ENCODE measurements around the gene CDK18.
A peak's percentile ranks its signal among the peaks of the same experiment; 100 is the strongest.

Gene CDK18

DNA sequence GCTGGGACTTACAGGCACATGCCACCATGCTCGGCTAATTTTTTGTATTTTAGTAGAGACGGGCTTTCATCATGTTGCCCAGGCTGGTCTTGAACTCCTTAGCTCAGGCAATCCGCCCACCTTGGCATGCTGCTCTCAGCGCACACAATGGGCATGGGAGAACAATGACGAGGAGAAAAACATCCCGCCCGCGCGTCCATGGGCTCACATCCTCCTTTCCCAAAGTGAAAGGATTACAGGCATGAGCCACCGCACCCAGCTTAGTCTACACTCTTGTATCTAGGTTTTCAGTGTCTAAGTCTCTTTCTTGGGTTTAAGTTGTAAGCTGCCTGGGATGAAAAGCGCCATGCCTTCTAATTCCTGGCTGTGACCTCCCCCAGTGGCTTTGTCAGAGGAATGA is 37.9 kb downstream of the CDK18 start:
- no peak for DNase-seq

DNA sequence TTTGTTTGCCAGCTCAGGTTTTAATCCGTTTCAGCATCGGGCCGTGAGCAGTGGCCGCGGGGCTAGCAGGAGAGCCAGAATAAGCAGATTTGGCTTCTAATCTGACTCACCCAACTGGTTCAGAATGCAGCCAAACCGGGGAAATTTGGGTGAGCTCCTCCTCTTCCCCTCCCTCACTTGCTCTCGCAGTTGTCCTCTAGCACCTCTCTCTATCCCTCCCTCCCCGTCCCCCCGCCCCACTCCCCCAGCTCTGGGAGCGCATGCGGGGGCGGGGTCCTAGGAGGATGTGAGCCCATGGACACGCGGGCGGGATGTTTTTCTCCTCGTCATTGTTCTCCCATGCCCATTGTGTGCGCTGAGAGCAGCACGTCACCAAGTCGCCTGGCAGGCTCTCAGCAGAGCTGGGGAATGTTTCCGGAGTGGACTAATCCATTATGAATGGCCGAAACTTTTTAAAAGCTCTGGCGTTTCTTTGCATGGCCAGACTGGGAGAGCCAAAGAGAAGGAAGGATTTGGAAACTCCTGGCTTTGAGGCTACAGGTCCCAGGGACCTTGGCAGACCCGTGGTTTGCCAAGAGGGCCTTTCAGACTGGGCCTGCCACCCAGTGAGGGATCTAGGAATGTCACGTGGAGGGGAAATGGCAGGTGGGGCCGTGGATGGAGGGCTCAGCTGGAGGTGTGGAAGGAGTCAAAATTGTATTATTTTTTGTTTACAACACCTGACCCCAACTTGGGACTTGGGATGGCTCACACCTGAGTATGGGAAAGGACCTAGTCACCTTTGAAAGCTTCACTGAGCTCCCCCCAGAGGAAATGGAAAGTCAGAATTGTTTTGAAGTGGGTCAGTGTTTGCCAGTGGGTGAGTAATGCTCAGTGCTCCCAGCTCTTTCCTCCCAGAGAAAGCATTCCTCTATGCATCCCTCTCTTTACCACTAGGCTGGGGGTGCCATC is 39.2 kb downstream of the CDK18 start:
- peak; percentile 44 to 69 for DNase-seq

DNA sequence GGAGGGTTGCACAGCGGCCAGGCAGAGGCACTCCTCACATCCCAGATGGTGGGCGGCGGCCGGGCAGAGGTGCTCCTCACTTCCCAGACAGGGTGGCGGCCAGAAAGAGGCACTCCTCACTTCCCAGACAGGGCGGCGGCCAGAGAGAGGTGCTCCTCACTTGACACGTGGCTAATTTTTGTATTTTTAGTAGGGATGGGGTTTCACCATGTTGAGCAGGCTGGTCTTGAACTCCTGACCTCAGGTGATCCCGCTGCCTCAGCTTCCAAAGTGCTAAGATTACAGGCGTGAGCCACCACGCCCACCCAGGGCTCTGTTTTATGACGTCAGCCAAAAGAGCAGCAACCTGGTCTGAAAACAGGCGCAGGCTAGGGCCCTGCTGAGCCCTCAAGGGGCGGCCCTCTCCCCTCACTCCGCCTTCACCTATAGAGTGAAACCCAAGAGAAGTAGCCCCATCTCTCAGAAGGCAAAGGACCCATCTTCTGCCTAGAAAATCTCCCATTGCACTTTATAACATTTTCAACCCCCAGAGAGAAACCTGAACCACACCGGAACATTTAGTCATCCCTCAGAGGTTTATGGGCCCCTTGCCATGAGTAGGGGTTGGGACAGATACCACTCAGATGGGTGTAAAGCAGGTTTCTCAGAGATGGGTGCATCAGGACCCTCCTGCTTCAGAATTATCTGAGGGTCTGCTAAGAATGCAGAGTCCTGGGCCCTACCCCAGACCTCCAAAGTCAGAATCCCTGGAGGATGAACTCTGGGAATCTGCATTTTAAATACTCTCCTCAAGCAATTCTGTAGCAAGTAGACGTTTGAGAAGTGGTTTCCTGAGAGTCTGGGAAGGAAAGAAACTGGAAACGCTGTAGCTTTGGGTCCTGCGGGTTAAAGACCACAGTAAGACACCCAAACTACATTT is 40.8 kb downstream of the CDK18 start:
- DNase-seq, result no peak

GRCh38 chr1:205545991-205546390 is 41.5 kb downstream of the CDK18 start:
- no peak for DNase-seq

GRCh38 chr1:205546541-205546940 is 42.1 kb downstream of the CDK18 start:
- no peak for DNase-seq

DNA sequence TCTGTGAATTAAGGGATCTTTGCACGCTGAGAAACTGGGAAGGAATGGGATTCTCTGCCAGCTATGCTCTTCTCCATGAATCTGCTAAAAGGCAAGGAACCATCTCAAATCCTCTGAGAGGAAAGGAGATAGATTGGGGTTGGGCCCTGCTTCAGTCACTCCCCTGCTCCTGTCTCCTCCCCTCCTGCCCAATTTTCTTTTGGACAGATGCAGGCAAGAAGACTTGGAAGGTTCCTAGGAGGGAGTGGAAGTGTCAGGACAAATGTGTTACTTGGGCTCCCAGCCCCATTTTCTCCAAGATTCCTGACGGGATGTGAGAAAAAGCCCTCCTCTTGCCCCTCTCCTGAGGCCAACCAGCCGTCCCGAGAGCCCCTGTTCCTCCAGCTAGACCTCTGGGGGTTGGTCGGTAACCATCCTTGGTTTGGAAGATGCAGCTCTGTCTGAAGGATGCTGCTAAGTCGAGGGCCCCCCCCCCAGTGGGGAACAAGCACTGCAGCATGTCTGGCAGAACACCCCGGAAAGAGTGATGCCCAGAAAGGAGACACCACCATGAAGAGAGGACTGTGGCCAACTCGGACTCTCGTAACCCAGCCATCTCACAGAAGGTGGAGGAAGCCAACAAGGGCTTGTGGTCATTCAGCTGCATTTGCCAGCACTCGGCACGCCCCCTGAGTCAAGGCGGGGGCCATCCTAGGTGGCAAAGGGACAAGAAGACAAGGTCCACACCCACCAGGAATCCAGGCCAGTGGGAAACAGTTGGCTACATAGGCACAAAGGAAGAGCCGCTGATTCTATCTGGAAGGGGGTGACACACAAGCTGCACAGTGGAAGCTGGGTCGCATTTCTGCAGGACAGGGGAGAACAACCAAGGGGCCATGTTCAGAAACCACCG is 43.7 kb downstream of the CDK18 start:
- DNase-seq, result no peak

- no peak for DNase-seq
Observed at GRCh38 chr1:205554026-205554811, 49.8 kb downstream of the CDK18 start.

DNA sequence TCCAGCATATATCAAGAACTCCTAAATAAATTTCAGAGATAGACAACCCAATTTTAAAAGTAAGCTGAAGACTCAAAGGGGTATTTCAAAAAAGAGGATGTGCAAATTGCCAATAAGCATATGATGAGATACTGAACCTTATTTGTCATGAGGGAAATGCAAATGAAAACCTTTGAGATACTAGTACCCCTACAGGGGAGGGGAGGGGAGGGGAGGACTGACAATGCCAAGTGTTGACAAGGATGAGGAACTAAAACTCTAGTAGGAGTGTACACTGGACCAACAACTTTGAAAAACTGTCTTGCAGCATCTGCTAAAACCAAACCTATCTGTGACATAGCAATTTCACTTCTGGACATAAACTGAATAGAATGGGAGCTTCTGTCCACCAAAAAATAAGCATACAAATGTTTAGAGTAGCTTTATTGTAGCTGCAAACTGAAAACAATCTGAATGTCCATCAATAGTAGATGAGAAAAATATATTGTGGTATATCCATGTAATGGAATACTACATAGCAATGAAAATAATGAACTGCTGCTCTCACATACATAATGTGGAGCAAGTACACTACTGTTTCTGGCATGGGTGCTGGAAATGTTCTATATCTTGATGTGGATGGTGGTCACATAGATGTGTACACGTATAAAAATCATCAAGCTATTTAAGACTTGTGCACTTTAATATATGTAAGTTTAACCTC is 57.2 kb downstream of the CDK18 start:
- no peak for DNase-seq

GRCh38 chr1:205563927-205564441 is 59.5 kb downstream of the CDK18 start:
- DNase-seq, result no peak

DNA sequence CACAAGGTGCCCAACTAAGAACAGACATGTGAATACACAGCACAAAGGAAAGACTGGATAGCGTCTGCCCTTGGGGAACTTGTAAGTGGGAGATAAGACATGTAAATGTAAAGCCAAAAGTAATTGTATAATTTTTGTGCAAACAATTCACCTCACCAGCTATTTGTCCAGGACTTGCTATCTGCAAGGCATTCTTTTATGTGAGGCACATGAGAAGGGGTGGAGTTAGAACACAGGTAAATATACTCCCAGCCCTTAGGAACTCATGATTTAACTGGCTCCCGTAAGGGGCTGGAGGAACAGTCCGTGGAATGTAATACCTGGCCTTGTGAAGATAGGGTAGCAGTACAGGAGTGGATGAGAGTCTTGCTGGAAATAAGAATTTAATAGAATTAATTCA is 61.3 kb downstream of the CDK18 start:
- DNase-seq, result no peak

GRCh38 chr1:205567716-205568115 is 63.2 kb downstream of the CDK18 start:
- no peak for DNase-seq

GRCh38 chr1:205568135-205568468 is 63.6 kb downstream of the CDK18 start:
- DNase-seq, result no peak

- DNase-seq, result no peak
Observed at GRCh38 chr1:205568469-205569361, 64.2 kb downstream of the CDK18 start.

DNA sequence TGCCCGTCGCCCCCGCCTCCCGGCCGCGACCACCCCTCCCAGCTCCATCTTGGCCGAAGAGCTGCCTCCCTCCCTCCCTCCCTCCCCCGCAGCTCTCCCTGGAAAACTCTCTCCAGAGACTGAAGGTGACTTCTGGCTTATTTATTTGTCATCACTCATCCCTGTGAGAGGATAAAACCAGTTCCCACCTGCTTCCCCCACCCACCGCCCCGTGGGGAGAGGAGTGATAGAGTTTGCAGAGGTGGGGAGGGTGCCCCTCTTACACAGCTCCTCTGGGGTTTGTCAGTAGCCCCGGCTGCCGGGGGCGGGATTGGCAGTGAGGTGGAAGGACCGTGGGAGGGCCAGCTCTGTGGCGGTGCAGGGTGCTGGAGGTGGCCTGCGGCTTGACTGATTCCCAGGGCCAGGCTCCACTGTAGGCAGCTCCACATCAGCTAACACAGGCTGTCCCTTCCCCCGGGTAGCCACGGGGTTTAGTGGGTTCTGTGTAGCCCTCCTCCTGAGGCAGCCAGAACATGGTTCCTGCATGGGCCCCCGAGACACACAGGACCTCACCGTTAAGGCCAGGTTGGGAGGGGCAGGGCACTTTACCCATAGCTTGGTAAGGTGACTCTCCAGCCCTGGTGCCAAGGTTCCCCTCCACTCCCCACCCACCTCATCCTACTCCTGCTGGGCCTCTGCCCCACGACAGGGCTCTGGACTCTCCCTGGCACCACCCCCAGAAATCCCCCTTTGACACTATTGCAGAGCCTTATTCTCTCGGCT is 65.1 kb downstream of the CDK18 start:
- DNase-seq, result no peak

DNA sequence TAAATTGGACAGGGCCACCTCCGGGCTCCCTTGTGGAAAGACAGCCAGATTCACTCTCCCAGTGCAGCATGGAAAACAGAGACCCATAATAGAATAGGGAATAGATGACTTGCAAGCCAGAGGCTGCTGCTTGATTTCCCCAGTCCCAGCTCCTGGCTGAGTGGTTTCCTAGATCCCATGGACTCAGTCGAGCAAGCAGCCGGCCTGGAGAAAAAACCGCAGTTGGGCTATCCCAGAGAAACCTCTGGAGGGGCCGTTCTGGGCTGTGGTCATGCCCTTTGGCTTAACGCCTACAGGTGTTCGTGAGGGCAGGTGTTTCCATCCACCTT is 65.7 kb downstream of the CDK18 start:
- no peak for DNase-seq

DNA sequence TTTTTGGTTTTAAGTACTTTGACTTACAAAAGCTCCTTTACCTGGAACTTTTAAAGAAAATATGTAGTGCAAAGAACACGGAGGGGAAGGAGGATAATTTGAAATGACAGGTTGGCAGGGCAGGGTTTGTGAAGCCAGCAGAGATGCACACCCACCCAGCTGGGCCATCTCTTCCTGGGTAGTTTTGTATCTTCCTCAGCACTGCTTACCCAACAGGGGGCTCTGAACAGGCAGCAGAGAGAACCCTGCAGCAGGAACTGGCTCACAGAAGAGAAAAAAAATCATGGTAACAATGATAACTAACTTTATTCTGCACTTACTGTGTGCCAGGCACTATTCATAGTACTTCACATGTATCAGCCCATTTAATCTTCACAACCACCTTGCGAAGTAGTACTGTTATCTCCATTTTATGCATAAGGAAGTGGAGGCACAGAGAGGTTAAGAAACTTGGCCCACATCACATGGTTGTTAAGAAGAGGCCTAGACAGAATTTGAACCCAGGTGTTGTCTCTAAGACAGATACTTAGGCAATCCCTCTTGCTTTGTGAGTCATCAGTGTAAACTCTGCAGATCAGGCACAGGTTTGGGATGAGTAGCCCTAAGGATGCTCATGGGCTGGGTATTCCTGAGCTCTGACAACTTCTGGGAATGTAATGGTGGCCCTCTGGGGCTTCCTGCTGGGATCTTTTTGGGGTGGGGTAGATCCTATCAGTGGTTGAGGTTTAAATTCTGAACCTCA is 66.5 kb downstream of the CDK18 start:
- no peak for DNase-seq

DNA sequence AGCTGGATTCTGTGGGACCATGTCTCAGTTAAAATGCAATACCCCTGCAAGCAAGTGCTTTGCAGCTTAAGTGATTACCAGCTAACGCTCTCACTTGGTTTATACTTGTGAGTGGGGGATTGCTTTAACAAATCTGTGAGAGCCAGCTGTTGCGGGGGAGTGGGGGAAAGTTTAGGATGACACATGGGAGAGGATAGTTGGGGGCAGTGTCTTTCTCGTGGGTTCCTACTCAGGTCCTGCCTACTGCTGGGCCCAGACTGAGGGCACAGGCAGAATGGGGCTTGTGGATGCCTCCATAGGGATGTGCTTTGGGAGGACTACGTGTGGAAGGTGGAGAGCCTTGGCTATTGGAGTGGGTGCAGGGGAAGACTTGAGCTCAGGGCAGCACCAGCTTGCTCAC is 67.3 kb downstream of the CDK18 start:
- no peak for DNase-seq

DNA sequence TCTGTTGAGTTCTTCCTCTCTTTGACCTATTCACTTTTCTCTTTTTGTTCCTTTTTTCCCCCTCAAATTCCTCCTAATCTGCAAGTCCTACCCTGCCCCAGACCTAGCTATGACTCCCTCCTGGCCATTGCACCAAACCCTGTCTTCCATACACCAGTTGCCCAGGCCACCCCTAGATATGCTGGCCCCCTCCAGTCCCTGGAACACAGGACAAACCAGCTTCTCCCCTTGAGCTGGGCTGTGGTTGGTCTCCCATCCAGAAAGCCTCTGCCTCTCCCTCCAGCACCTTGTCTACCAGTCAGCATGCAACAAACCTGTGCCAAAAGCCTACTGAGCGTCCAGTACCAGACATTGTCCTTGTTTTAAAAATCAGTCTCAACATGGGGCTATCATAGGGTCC is 68.0 kb downstream of the CDK18 start:
- no peak for DNase-seq
